ENCODE data around the gene RIMBP3B. TPM values are rescaled to one million over a fixed set of nuclear protein-coding genes. Genes with fewer than 3 reads are reported as not detected.
"Not testable (repeated sequence)": the region's sequence is repeated elsewhere in the genome, so short reads cannot be mapped to it uniquely, and the experiment has no call there.

RIMBP3B gene
- total RNA-seq, 1 donor from 2014 or later: 0.16 TPM

DNA sequence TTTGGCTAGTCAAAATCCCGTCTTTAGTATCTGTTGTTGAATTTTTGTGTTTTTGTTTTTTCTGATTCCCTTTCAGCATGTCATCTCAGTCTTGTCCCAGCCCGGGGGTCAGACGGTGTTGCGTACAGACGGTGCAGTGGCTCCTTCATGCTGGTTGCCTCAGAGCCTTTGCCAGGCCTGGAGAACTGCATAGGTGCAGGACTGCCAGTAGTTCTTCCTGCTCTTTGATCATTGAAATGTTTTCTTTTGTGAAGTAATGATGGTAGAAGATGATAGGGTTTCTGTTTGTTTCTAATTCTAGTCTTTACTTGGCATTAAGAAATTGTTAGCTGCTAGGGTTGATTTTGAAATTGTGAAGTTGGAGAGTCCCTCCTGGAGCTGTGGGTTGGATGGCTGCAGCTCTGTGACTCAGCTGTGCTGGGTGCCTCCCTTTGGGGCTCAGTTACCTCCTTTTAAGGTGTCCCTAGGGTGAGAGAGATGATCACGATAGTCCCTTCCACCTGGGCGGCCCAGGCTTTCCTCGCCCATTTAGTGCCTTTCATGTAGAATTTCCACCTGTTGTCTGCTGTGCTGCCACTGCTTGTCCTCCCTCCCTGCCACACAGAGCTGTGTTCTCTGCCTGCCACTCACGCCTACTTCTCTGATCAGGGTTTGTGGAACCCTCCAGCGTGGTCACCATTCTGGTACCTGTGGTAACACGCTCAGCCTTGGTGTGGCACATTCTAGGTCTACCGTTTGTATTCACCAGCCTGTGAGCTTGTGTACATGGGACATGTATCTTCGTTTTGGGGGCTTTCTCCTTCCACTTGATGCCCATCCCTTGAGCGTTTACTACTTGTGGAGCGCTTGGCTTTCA lies 51.1 kb downstream of the RIMBP3B start:
- not testable (repeated sequence) for H3K27ac ChIP-seq (ENCODE audit: low read depth, low read length)

DNA sequence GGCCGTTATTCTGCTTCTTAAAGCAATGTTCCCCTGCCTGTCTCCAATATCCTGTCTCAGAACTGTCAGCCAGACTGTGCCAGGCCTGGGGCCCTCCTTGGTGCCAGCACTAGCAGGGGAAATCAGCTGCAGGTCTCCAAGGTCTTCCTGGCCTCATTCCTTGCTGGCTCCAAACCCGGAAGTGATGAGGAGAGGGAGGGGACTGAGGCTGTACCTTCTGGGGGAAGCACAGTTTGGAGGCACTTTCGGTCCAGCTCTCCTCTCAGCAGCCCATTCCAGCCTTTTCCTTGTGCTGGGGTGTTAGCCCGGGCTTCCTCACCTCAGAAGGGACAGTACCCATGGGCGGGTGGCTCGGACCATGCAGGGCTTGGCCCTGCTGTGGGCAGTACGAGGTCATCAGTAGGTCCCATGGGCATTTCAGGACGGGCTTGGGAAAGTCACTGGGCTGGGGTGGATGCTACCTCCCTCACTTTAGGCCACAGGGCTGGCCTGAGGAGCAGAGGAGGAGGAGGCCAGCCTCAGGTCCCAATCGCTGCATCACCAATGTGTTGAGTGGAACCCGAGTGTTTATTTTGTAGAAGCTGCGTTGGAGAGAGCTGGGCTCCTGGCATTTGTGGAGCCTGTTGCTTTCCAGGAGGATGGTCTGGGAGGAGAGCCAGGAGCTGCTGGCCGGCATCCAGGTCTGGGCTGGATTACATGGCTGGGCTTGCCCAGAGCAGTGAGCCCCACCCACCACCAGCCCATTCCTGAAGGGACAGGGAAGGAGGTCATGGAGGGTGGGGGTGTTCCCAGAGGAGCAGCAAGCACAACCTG lies 52.7 kb downstream of the RIMBP3B start:
- H3K4me2 ChIP-seq (ENCODE audit: low read length); H3K36me3 ChIP-seq (ENCODE audit: insufficient read depth, low read length); H3K4me3 ChIP-seq (ENCODE audit: insufficient read depth, low read depth, low read length); H3K27me3 Mint-ChIP-seq (ENCODE audit: low read depth, unreplicated experiment); H3K4me1 Mint-ChIP-seq (ENCODE audit: low read depth, unreplicated experiment); H3K9me3 ChIP-seq (ENCODE audit: insufficient read depth, low read depth, low read length); DNase-seq (ENCODE audit: low read depth); H3K27ac ChIP-seq (ENCODE audit: low read depth, low read length); H3K27me3 ChIP-seq (ENCODE audit: insufficient read depth, low read length); FAIRE-seq; H3K79me2 ChIP-seq (ENCODE audit: insufficient read depth, low read length); H2AFZ ChIP-seq (ENCODE audit: low read depth, low read length); H3K9me3 Mint-ChIP-seq (ENCODE audit: unreplicated experiment); H3K27ac Mint-ChIP-seq (ENCODE audit: unreplicated experiment); H3K4me3 Mint-ChIP-seq (ENCODE audit: unreplicated experiment); H4K20me1 ChIP-seq (ENCODE audit: insufficient read depth, low read length); H3K9ac ChIP-seq (ENCODE audit: low read length); H3K36me3 Mint-ChIP-seq (ENCODE audit: low read depth, unreplicated experiment); H3K4me1 ChIP-seq (ENCODE audit: insufficient read depth, low read length): not testable (repeated sequence)

More for the DNA sequence above, 51.1 kb downstream of the RIMBP3B start:
- DNase-seq (ENCODE audit: low read depth); H3K27me3 Mint-ChIP-seq (ENCODE audit: low read depth, unreplicated experiment); H3K79me2 ChIP-seq (ENCODE audit: insufficient read depth, low read length); H3K4me1 ChIP-seq (ENCODE audit: insufficient read depth, low read length); H3K4me2 ChIP-seq (ENCODE audit: low read length); H3K9ac ChIP-seq (ENCODE audit: low read length); H3K27ac Mint-ChIP-seq (ENCODE audit: unreplicated experiment); H4K20me1 ChIP-seq (ENCODE audit: insufficient read depth, low read length); H3K9me3 Mint-ChIP-seq (ENCODE audit: unreplicated experiment); H3K36me3 ChIP-seq (ENCODE audit: insufficient read depth, low read length); FAIRE-seq; H3K4me3 Mint-ChIP-seq (ENCODE audit: unreplicated experiment); H3K4me1 Mint-ChIP-seq (ENCODE audit: low read depth, unreplicated experiment); H3K9me3 ChIP-seq (ENCODE audit: insufficient read depth, low read depth, low read length); H2AFZ ChIP-seq (ENCODE audit: low read depth, low read length); H3K36me3 Mint-ChIP-seq (ENCODE audit: low read depth, unreplicated experiment); H3K27me3 ChIP-seq (ENCODE audit: insufficient read depth, low read length); H3K4me3 ChIP-seq (ENCODE audit: insufficient read depth, low read depth, low read length): not testable (repeated sequence)

DNA sequence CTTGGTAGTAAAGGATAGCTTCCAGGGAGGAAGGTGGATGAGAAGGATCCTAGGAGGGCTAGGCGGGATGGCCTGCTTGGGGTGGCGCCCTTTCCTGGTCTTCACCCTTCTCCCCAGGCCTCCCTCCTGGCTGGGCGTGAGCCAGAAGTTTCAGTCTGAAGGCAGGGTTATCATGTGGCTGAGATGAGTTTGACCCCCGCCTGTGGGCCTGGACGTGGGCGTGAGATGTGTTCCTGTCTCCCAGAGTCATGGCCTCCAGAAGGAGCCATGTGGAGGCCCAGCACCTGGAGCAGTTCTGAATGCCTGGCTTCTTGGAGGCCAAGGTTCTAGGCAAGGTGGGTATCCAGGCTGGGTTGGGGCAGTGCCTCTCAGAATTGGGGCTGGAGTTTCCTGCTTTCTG lies 54.5 kb downstream of the RIMBP3B start:
- not testable (repeated sequence) for H3K4me2 ChIP-seq (ENCODE audit: low read length); H3K9me3 ChIP-seq (ENCODE audit: insufficient read depth, low read depth, low read length); H3K27me3 Mint-ChIP-seq (ENCODE audit: low read depth, unreplicated experiment); H3K36me3 ChIP-seq (ENCODE audit: insufficient read depth, low read length); H3K79me2 ChIP-seq (ENCODE audit: insufficient read depth, low read length); H2AFZ ChIP-seq (ENCODE audit: low read depth, low read length); DNase-seq (ENCODE audit: low read depth); H3K36me3 Mint-ChIP-seq (ENCODE audit: low read depth, unreplicated experiment); H3K27ac Mint-ChIP-seq (ENCODE audit: unreplicated experiment); H3K4me1 Mint-ChIP-seq (ENCODE audit: low read depth, unreplicated experiment); H3K4me3 ChIP-seq (ENCODE audit: insufficient read depth, low read depth, low read length); H3K9ac ChIP-seq (ENCODE audit: low read length); FAIRE-seq; H3K4me1 ChIP-seq (ENCODE audit: insufficient read depth, low read length); H3K27ac ChIP-seq (ENCODE audit: low read depth, low read length); H3K9me3 Mint-ChIP-seq (ENCODE audit: unreplicated experiment); H3K27me3 ChIP-seq (ENCODE audit: insufficient read depth, low read length); H4K20me1 ChIP-seq (ENCODE audit: insufficient read depth, low read length); H3K4me3 Mint-ChIP-seq (ENCODE audit: unreplicated experiment)

Other genes starting within 250 kb of the RIMBP3B start
- 20.2 and 21.4 TPM in 2 replicates for gene HIC2, start 33.6 kb downstream of the RIMBP3B start, total RNA-seq
- gene TMEM191C, start 83.6 kb downstream of the RIMBP3B start, total RNA-seq: 2.8 and 3.4 TPM in 2 replicates
- 0.23 and 0.43 TPM in 2 replicates for gene RIMBP3C, start 167.7 kb downstream of the RIMBP3B start, total RNA-seq
- 59.1 and 62.8 TPM in 2 replicates for gene UBE2L3, start 184.0 kb downstream of the RIMBP3B start, total RNA-seq
- 34.0 and 34.3 TPM in 2 replicates for gene YDJC, start 246.3 kb downstream of the RIMBP3B start, total RNA-seq
- gene CCDC116, start 249.0 kb downstream of the RIMBP3B start, total RNA-seq: 0.11 and 0.22 TPM in 2 replicates